Upper lobe of right lung (tissue), 1 donor: Measurements from ENCODE around the gene TBC1D20. TPM values are rescaled to one million over a fixed set of nuclear protein-coding genes. Genes with fewer than 3 reads are reported as not detected.

Source experiments
- ATAC-seq: fragments of 200-7000 bp; cut with Tn5 transposase; one replicate; pipeline ENCODE4 v1.9.1; 2020; ENCODE audit warnings: mild to moderate bottlenecking, moderate library complexity
- DNase-seq: peaks from one replicate; pipeline ENCODE4 v3.0.0-alpha.2; 2020
- H3K27ac ChIP-seq: fragments of 200-600 bp; one replicate; pipeline ENCODE4 v1.8.0; 2022
- H3K27me3 ChIP-seq: fragments of 200-600 bp; one replicate; pipeline ENCODE4 v1.8.0; 2022; ENCODE audit warnings: mild to moderate bottlenecking
- H3K36me3 ChIP-seq: fragments of 200-600 bp; one replicate; pipeline ENCODE4 v1.8.0; 2022
- H3K4me1 ChIP-seq: fragments of 200-600 bp; one replicate; pipeline ENCODE4 v1.8.0; 2022
- H3K4me3 ChIP-seq: fragments of 200-600 bp; one replicate; pipeline ENCODE4 v1.8.0; 2022; ENCODE audit warnings: mild to moderate bottlenecking
- H3K9me3 ChIP-seq: fragments of 200-600 bp; one replicate; pipeline ENCODE4 v1.8.0; 2022
- CTCF ChIP-seq: fragments of 200-600 bp; IDR thresholded peaks from one replicate; pipeline ENCODE4 v1.8.0; 2022; ENCODE audit warnings: antibody characterized with exemption
- intact Hi-C: fragments of 100-400 bp; cut with DNase I; formaldehyde crosslinking; loops from one replicate; pipeline ENCODE4 v1.11.0; 2022
- total RNA-seq: library from RNA; stranded (reverse); fragmentation: NEBNext Ultra II Directional; extraction: Animal tissue kit (Norgen Biotek cat#: 25700); gene quantifications from one replicate; pipeline ENCODE4 v1.2.1, GENCODE V29; 2021
- donor health status: DM: no; HTN: yes; CAD: no; lungs with severe emphysema.

TBC1D20 gene
- total RNA-seq, 1 donor from 2014 or later = 38.4 TPM

DNA sequence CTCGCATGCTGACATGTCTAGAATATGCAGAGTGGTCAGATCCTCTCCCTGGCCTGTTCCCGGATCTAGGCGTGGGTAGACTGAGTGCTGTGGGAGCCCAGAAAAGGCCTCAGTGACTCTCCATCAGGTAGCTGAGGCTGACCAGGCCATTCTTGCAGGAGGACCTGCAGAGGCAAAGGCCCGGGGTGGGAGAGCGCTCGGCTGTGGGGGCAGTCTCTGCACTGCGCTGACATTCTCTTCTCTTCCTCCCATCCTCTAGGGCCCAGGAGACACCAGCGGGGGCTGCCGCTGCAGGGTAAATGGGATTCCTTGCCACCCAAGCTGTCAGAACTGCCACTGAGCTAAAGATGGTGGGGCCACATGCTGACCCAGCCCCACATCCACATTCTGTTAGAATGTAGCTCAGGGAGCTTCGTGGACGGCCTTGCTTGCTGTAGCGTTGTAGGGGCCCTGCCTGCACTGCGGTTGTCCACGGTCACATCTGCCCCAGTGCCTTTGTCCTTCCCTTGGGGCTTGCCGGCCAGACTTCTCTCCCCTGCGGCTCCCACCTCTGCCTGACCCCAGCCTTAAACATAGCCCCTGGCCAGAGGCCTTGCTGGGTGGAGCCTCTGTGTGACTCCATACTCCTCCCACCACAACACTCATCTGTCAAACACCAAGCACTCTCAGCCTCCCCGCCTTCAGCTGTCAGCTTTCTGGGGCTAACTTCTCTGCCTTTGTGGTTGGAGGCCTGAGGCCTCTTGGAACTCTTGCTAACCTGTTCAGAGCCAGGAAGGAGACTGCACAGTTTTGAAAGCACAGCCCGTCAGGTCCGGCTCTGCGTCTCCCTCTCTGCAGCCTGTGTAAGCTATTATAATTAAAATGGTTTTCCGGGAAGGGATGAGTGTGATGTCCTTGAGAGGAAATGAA lies 32.0 kb downstream of the TBC1D20 start:
- DNase-seq = no peak

GRCh38 chr20:428658-429200 lies 33.6 kb downstream of the TBC1D20 start:
- H3K36me3 ChIP-seq = peaks cover 68% of the 10 kb centered on the region
- intact Hi-C loops = no loop called here

More for the DNA sequence above, 32.0 kb downstream of the TBC1D20 start:
- Histone ChIP-seq H3K36me3 (peaks cover 70% of the 10 kb centered on the region), H3K4me3 (no peak overlapping the region), H3K9me3 (no peaks in the 10 kb centered on the region), H3K27ac (no peak overlapping the region), H3K4me1 (no peaks in the 10 kb centered on the region), H3K27me3 (no peaks in the 10 kb centered on the region)
- intact Hi-C loops = no loop called here
- ATAC-seq = no peak
- no peak for TF ChIP-seq CTCF

GRCh38 chr20:427849-428657 lies 34.3 kb downstream of the TBC1D20 start:
- Histone ChIP-seq H3K36me3 (peaks cover 75% of the 10 kb centered on the region), H3K27me3 (no peaks in the 10 kb centered on the region), H3K27ac (no peak overlapping the region), H3K4me1 (no peaks in the 10 kb centered on the region), H3K9me3 (no peaks in the 10 kb centered on the region), H3K4me3 (no peak overlapping the region)
- ATAC-seq (no peak), DNase-seq (no peak)
- no peak for TF ChIP-seq CTCF
- intact Hi-C loops = no loop called here

More at GRCh38 chr20:428658-429200, 33.6 kb downstream of the TBC1D20 start:
- H3K4me3 ChIP-seq = no peak overlapping the region
- no peaks in the 10 kb centered on the region for H3K9me3 ChIP-seq
- TF ChIP-seq CTCF = no peak
- H3K4me1 ChIP-seq = no peaks in the 10 kb centered on the region
- ATAC-seq = no peak
- H3K27ac ChIP-seq = no peak overlapping the region
- H3K27me3 ChIP-seq = no peaks in the 10 kb centered on the region
- DNase-seq = no peak

- intact Hi-C loops = no loop called here
- Histone ChIP-seq H3K4me3 (no peak overlapping the region), H3K36me3 (peaks cover 78% of the 10 kb centered on the region), H3K4me1 (no peaks in the 10 kb centered on the region), H3K27me3 (no peaks in the 10 kb centered on the region), H3K9me3 (no peaks in the 10 kb centered on the region), H3K27ac (no peak overlapping the region)
- TF ChIP-seq CTCF = no peak
- DNase-seq (no peak), ATAC-seq (no peak)
Measured at GRCh38 chr20:427401-427800, 34.9 kb downstream of the TBC1D20 start.

GRCh38 chr20:426566-426965 lies 35.8 kb downstream of the TBC1D20 start:
- Histone ChIP-seq H3K4me3 (no peak overlapping the region), H3K27ac (no peak overlapping the region), H3K36me3 (peaks cover 76% of the 10 kb centered on the region), H3K27me3 (no peaks in the 10 kb centered on the region), H3K4me1 (no peaks in the 10 kb centered on the region), H3K9me3 (no peaks in the 10 kb centered on the region)
- TF ChIP-seq CTCF = no peak
- ATAC-seq (no peak), DNase-seq (no peak)
- intact Hi-C loops = no loop called here
